HepG2 (cell line): ENCODE data around the gene TTC28. TPM values are rescaled to one million over a fixed set of nuclear protein-coding genes. Genes with fewer than 3 reads are reported as not detected.

ENCODE experiments used
- ATAC-seq: fragments of 200-7000 bp; cut with Tn5 transposase; 3 replicates; pipeline ENCODE4 v1.9.1; 2020; ENCODE audit warnings: mild to moderate bottlenecking, moderate library complexity
- BruUV-seq: library from RNA; stranded (reverse); fragments of 400-500 nt; replicated peaks from 2 replicates; lab custom pipeline; 2021; lab: Mats Ljungman, UMichigan
- CTCF ChIA-PET: fragments of 300-600 bp; formaldehyde crosslinking; extraction: SDS; loops from one replicate; lab custom pipeline; 2021; ENCODE audit warnings: low total read pairs, inconsistent platforms, low intra/inter-chr PET ratio; lab: Yijun Ruan, JAX
- POLR2A ChIA-PET: fragments of 350-600 bp; sonication (Branson Sonifier 250); formaldehyde crosslinking; loops from one replicate; lab custom pipeline; 2020; ENCODE audit warnings: antibody characterized with exemption, inconsistent platforms; lab: Yijun Ruan, JAX
- DNase-seq: peaks from one replicate; pipeline ENCODE4 v3.0.0-alpha.2; 2015; ENCODE audit warnings: low spot score
- FAIRE-seq: peaks from 3 replicates; lab custom pipeline; 2011; peaks lifted over from hg19 to GRCh38; lab: Jason Lieb, UNC
- H2AFZ ChIP-seq: one replicate; pipeline ENCODE4 v1.6.1; 2011; ENCODE audit warnings: low read length, inconsistent platforms
- H3K27ac ChIP-seq: fragments of 300-600 bp; 3 replicates; pipeline ENCODE4 v1.8.0; 2011; ENCODE audit warnings: mixed run types, mild to moderate bottlenecking, mixed read lengths, low read length, inconsistent platforms; ENCODE audit not compliant: insufficient read depth; ENCODE audit errors: extremely low read length
- H3K27me3 ChIP-seq, 2 experiments: fragments of 200-600 bp in 1 of 2; 2 replicates in 1 of 2; 3 replicates in 1 of 2; pipeline versions ENCODE4 v1.6.0 to v1.8.0; 2011; ENCODE audit warnings: low read length in 2 of 2, mild to moderate bottlenecking in 2 of 2, moderate library complexity in 2 of 2, inconsistent platforms in 1 of 2; ENCODE audit not compliant: insufficient read depth in 2 of 2, control insufficient read depth in 1 of 2
- H3K36me3 ChIP-seq, 2 experiments: fragments of 200-600 bp in 1 of 2; replicated peaks in 1 of 2; 2 replicates in 1 of 2; 3 replicates in 1 of 2; pipeline versions ENCODE4 v1.5.1 to v1.8.0; 2011; ENCODE audit warnings: low read length in 2 of 2, inconsistent platforms in 1 of 2; ENCODE audit not compliant: insufficient read depth in 2 of 2, control insufficient read depth in 1 of 2
- H3K4me1 ChIP-seq: 2 replicates; pipeline ENCODE4 v1.5.1; 2012; ENCODE audit warnings: low read length, inconsistent platforms; ENCODE audit not compliant: insufficient read depth
- H3K4me2 ChIP-seq: 2 replicates; pipeline ENCODE4 v1.6.0; 2011; ENCODE audit warnings: low read depth, low read length, inconsistent platforms
- H3K4me3 ChIP-seq, 3 experiments: fragments of 200-600 bp in 1 of 3; sonication (generic), shearing (Covaris generic) in 1 of 3; replicated peaks in 1 of 3; 2 replicates each; pipeline ENCODE4 v1.5.1; 2011 to 2016; ENCODE audit warnings: low read length in 3 of 3, inconsistent platforms in 2 of 3, low read depth in 2 of 3, mild to moderate bottlenecking in 2 of 3, control low read depth in 1 of 3, mixed read lengths in 1 of 3; ENCODE audit not compliant: insufficient read depth in 1 of 3
- H3K79me2 ChIP-seq: one replicate; pipeline ENCODE4 v1.6.1; 2011; ENCODE audit warnings: low read length, inconsistent platforms; ENCODE audit not compliant: insufficient read depth
- H3K9ac ChIP-seq: 2 replicates; pipeline ENCODE4 v1.6.0; 2011; ENCODE audit warnings: mild to moderate bottlenecking, low read depth, low read length, inconsistent platforms; ENCODE audit not compliant: insufficient read depth
- H3K9me3 ChIP-seq: 2 replicates; pipeline ENCODE4 v1.5.1; 2012; ENCODE audit warnings: mild to moderate bottlenecking, low read length
- H4K20me1 ChIP-seq: 2 replicates; pipeline ENCODE4 v1.6.0; 2011; ENCODE audit warnings: inconsistent platforms, mild to moderate bottlenecking, low read length, moderate library complexity; ENCODE audit not compliant: insufficient read depth
- CENPBD1 ChIP-seq: sonication (generic); formaldehyde crosslinking; IDR thresholded peaks from 2 replicates; pipeline ENCODE4 v1.8.0; 2022; ENCODE audit warnings: missing genetic modification reagents, low read depth, mild to moderate bottlenecking, borderline replicate concordance
- FOXA3 ChIP-seq: IDR thresholded peaks from 2 replicates; pipeline ENCODE4 v1.6.1; 2016; ENCODE audit warnings: missing genetic modification reagents, missing compliant biosample characterization
- FOXP1 ChIP-seq, 2 experiments: fragments of 450-650 bp in 1 of 2; IDR thresholded peaks; 2 replicates each; pipeline ENCODE4 v1.6.1; 2017 to 2018; ENCODE audit warnings: antibody characterized with exemption in 1 of 2
- HOMEZ ChIP-seq: IDR thresholded peaks from 2 replicates; pipeline ENCODE4 v1.6.1; 2016; ENCODE audit warnings: low read depth
- LCORL ChIP-seq, 2 experiments: fragments of 450-650 bp in 1 of 2; sonication (generic) in 1 of 2; formaldehyde crosslinking in 1 of 2; IDR thresholded peaks; 2 replicates each; pipeline versions ENCODE4 v1.5.0 to v1.6.1; 2017 to 2020; ENCODE audit warnings: antibody characterized with exemption in 1 of 2, missing genetic modification reagents in 1 of 2
- PPARG ChIP-seq: conservative IDR thresholded peaks from 2 replicates; pipeline ENCODE4 v1.6.1; 2016; ENCODE audit warnings: missing biosample characterization, missing genetic modification reagents
- RFXANK ChIP-seq: IDR thresholded peaks from 2 replicates; pipeline ENCODE4 v1.6.1; 2016
- SMAD9 ChIP-seq: sonication (generic); formaldehyde crosslinking; IDR thresholded peaks from 2 replicates; pipeline ENCODE4 v1.5.1; 2020; ENCODE audit warnings: mild to moderate bottlenecking, missing genetic modification reagents
- TBL1XR1 ChIP-seq: fragments of 150-350 bp; IDR thresholded peaks from 2 replicates; pipeline ENCODE4 v1.6.1; 2014; ENCODE audit warnings: borderline replicate concordance, low read length; ENCODE audit not compliant: partially characterized antibody
- TCF7 ChIP-seq: sonication (generic); IDR thresholded peaks from 2 replicates; pipeline ENCODE4 v1.6.1; 2016; ENCODE audit warnings: antibody characterized with exemption, low read depth
- ZMYM4 ChIP-seq: sonication (generic); formaldehyde crosslinking; IDR thresholded peaks from 2 replicates; pipeline ENCODE4 v1.8.1; 2023; ENCODE audit warnings: mild to moderate bottlenecking, missing genetic modification reagents
- ZNF280B ChIP-seq: sonication (generic); formaldehyde crosslinking; IDR thresholded peaks from 2 replicates; pipeline ENCODE4 v1.5.0; 2020; ENCODE audit warnings: missing genetic modification reagents, mild to moderate bottlenecking, borderline replicate concordance
- ZNF292 ChIP-seq: sonication (generic); formaldehyde crosslinking; IDR thresholded peaks from 2 replicates; pipeline ENCODE4 v1.8.1; 2022; ENCODE audit warnings: mild to moderate bottlenecking, low read depth, missing genetic modification reagents, borderline replicate concordance
- ZNF33A ChIP-seq: sonication (generic); formaldehyde crosslinking; IDR thresholded peaks from 2 replicates; pipeline ENCODE4 v1.5.1; 2020; ENCODE audit warnings: missing genetic modification reagents, mild to moderate bottlenecking, moderate library complexity, borderline replicate concordance
- ZNF543 ChIP-seq: sonication (generic); formaldehyde crosslinking; IDR thresholded peaks from 2 replicates; pipeline ENCODE4 v1.4.0; 2020; ENCODE audit warnings: mild to moderate bottlenecking, missing genetic modification reagents
- ZNF644 ChIP-seq: IDR thresholded peaks from 2 replicates; pipeline ENCODE4 v1.6.1; 2016; ENCODE audit warnings: low read depth
- ZNF7 ChIP-seq: IDR thresholded peaks from 2 replicates; pipeline ENCODE4 v1.6.1; 2016; ENCODE audit warnings: missing biosample characterization, missing genetic modification reagents
- ZNF790 ChIP-seq: sonication (generic); formaldehyde crosslinking; IDR thresholded peaks from 2 replicates; pipeline ENCODE4 v1.8.0; 2022; ENCODE audit warnings: missing genetic modification reagents, mild to moderate bottlenecking, borderline replicate concordance
- in situ Hi-C: cut with HindIII; loops from 2 replicates; pipeline ENCODE4 v1.10.0; 2017; ENCODE audit warnings: low pct_unique_long_range_greater_than_20kb; ENCODE audit not compliant: extremely low pct_ligation_motif_present
- intact Hi-C: fragments of 100-400 bp; cut with micrococcal nuclease; formaldehyde crosslinking; loops from one replicate; pipeline ENCODE4 v1.10.0; 2022; ENCODE audit not compliant: unreplicated experiment
- polyA plus RNA-seq, 8 experiments: library from polyadenylated mRNA; depleted of rRNA in 3 of 8; stranded (reverse) in 7 of 8; unstranded in 1 of 8; fragments of >200 nt; fragmentation: Illumina TruSeq in 4 of 8; extraction: Trizol in 4 of 8; gene quantifications; 2 replicates each; pipeline versions ENCODE4 v1.2.1 to v1.2.3, GENCODE V29; 2011 to 2016; ENCODE audit warnings: low read depth in 4 of 8, missing spikeins in 1 of 8, mixed read lengths in 1 of 8; ENCODE audit not compliant: insufficient read depth in 1 of 8
- total RNA-seq, 5 experiments: library from RNA; depleted of rRNA; stranded (reverse); fragments of >200 nt; fragmentation: Illumina TruSeq; extraction: Trizol; gene quantifications; 2 replicates each; pipeline ENCODE4 v1.2.3, GENCODE V29; 2016; ENCODE audit warnings: low read depth in 1 of 5
- TF ChIP-seq, protein P1 (sequence below): sonication (generic); IDR thresholded peaks from 2 replicates; pipeline ENCODE4 v1.6.1; 2016; ENCODE audit warnings: low read depth, borderline replicate concordance

The TTC28 gene
- total and polyA plus RNA-seq, 2 of the 13 experiments (the other 11 are each of a cell fraction or from before 2014, with no cell fraction given), result 4.2 to 13.1 TPM

DNA sequence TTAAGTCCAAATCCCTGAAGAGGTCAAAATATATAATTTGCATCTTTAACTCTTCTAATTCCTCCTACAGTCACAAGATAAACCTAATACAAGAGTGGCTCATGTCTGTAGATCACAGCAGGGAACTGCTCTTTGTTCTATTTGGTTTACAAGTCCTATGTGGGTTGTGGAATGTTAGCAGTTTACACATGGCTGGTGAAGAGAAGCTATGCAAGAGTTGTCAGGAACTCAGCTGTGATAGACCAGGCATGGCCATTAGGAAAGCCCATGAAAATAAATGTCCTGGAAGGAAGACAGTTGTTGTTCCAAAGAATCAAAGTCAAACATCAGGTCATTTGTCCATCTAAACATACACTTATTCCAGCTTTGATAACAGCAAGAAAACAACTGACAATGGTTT, 448.2 kb downstream of the TTC28 start:
- H3K9ac ChIP-seq, result no peak overlapping the region
- no peak overlapping the region for H2AFZ ChIP-seq
- no peak overlapping the region for H3K27ac ChIP-seq
- FAIRE-seq (peak; percentile 84), ATAC-seq (peak; percentile 100), DNase-seq (peak; percentile 82)
- no peaks in the 10 kb centered on the region for H4K20me1 ChIP-seq
- H3K4me3 ChIP-seq, result no peak overlapping the region
- H3K9me3 ChIP-seq, result no peaks in the 10 kb centered on the region
- no peaks in the 10 kb centered on the region for H3K79me2 ChIP-seq
- no peak overlapping the region for H3K4me2 ChIP-seq
- H3K36me3 ChIP-seq, result no peaks in the 10 kb centered on the region
- in situ Hi-C loops, result no loop called here
- H3K27me3 ChIP-seq, result no peaks in the 10 kb centered on the region
- CTCF ChIA-PET, result no interaction called here
- no TSS peak for BruUV-seq
- intact Hi-C loops, result no loop called here
- H3K4me1 ChIP-seq, result peaks cover 15% of the 10 kb centered on the region
- POLR2A ChIA-PET, result no interaction called here
- no peak for TF ChIP-seq TBL1XR1
- no peak for TF ChIP-seq LCORL (IDR thresholded peaks at IDR 0.05)
- no peak for TF ChIP-seq LCORL (CRISPR knock-in tag; IDR thresholded peaks at IDR 0.05)
- TF ChIP-seq ZNF644 (CRISPR knock-in tag), result peak; percentile 66
- TF ChIP-seq ZNF543, result no peak
- TF ChIP-seq ZNF292, result peak; percentile 27; the same call in 1 of the 2 replicates
- TF ChIP-seq FOXP1 (IDR thresholded peaks at IDR 0.05), result no peak
- TF ChIP-seq FOXP1 (CRISPR knock-in tag; IDR thresholded peaks at IDR 0.05), result peak; percentile 25; the same call in 1 of the 2 replicates
- peak; percentile 44; the same call in 1 of the 2 replicates for TF ChIP-seq HOMEZ (CRISPR knock-in tag)
- peak; percentile 10; the same call in 1 of the 2 replicates for TF ChIP-seq FOXA3 (CRISPR knock-in tag)
- TF ChIP-seq ZMYM4, result 0 out of 2 replicates have a peak, but pooled peaks have one; percentile 19
- TF ChIP-seq RFXANK (CRISPR knock-in tag), result no peak
- TF ChIP-seq ZNF33A (CRISPR knock-in tag), result no peak
- no peak for TF ChIP-seq SMAD9 (CRISPR knock-in tag)
- TF ChIP-seq ZNF790, result no peak
- TF ChIP-seq, protein P1, sequence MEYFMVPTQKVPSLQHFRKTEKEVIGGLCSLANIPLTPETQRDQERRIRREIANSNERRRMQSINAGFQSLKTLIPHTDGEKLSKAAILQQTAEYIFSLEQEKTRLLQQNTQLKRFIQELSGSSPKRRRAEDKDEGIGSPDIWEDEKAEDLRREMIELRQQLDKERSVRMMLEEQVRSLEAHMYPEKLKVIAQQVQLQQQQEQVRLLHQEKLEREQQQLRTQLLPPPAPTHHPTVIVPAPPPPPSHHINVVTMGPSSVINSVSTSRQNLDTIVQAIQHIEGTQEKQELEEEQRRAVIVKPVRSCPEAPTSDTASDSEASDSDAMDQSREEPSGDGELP, result peak; percentile 68; the same call in 1 of the 2 replicates
- no peak for TF ChIP-seq CENPBD1 (CRISPR knock-in tag)
- 0 out of 2 replicates have a peak, but pooled peaks have one; percentile 5 for TF ChIP-seq PPARG (CRISPR knock-in tag)
- no peak for TF ChIP-seq ZNF280B
- 0 out of 2 replicates have a peak, but pooled peaks have one; percentile 49 for TF ChIP-seq ZNF7 (CRISPR knock-in tag)
- TF ChIP-seq TCF7, result no peak
